Measurements from ENCODE around the gene CCZ1. TPM values are rescaled to one million over a fixed set of nuclear protein-coding genes. Genes with fewer than 3 reads are reported as not detected.
"Not testable (repeated sequence)": the region's sequence is repeated elsewhere in the genome, so short reads cannot be mapped to it uniquely, and the experiment has no call there.

Gene CCZ1
- total RNA-seq, 4 donors from 2014 or later: 35.4 to 55.3 (median 47.3) TPM

DNA sequence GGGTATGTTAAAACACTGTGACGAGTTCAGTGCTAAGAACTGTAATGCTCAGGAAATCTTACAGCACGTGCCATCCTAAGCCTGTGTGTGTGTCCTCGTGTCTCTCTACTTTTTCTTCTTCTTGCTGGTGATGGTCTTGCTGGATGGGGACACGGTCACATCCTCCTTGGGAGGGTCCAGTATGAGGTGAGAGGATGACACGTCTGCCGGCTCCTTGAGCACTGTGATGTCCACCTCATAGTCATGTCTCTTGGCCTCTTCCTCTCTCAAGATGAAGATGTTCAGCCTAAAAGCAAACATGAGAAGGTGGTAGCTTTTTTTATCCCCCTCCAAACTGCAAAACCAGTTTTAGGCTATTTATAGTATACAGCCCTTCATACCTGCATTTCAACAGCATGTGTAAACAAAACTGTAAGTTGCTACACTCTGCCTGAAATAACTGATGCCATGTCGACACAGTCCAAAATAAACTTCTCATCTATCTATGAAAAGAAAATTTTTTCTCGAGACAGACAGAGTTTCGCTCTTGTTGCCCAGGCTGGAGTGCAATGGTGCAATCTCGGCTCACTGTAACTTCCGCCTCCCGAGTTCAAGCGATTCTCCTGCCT lies 27.8 kb downstream of the CCZ1 start:
- not testable (repeated sequence) for ATAC-seq (ENCODE audit: low FRiP score); DNase-seq (ENCODE audit: low spot score)

DNA sequence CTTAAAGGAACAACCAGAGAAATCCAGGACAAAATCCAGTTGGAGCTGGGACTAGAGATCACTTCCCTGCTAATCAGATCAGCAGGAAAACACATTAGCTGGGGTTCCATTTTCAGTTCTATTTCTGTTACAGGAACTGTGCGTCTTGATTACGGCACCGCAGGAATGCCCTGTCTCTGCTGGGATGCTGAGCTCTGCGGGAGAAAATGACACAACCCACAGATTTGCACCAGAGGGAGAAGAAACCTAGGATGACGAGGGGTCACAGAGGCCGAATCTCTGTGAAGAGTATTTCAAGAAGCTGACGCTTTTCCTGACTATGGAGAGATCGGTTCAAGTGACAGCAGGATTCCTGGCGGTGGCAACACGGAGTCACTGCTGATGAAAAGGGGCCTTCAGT lies 31.8 kb downstream of the CCZ1 start:
- not testable (repeated sequence) for ATAC-seq (ENCODE audit: low FRiP score); DNase-seq (ENCODE audit: low spot score)

DNA sequence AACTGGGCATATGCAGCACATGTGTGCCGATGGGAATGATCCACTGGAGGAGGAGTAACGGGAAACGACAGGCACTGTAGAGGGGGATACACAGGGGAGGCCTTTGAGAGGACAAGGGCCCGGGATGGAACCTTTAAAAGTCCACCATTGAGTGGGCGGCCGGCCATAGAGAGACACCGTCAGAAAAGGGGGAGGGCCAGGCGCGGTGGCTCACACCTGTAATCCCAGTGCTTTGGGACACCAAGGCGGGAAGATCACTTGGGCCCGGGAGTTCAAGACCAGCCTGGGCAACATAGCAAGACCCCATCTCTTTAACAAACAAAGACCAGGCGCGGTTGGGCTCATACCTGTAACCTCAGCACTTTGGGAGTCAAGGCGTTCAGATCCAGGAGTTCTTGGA lies 32.7 kb downstream of the CCZ1 start:
- not testable (repeated sequence) for ATAC-seq (ENCODE audit: low FRiP score); DNase-seq (ENCODE audit: low spot score)

DNA sequence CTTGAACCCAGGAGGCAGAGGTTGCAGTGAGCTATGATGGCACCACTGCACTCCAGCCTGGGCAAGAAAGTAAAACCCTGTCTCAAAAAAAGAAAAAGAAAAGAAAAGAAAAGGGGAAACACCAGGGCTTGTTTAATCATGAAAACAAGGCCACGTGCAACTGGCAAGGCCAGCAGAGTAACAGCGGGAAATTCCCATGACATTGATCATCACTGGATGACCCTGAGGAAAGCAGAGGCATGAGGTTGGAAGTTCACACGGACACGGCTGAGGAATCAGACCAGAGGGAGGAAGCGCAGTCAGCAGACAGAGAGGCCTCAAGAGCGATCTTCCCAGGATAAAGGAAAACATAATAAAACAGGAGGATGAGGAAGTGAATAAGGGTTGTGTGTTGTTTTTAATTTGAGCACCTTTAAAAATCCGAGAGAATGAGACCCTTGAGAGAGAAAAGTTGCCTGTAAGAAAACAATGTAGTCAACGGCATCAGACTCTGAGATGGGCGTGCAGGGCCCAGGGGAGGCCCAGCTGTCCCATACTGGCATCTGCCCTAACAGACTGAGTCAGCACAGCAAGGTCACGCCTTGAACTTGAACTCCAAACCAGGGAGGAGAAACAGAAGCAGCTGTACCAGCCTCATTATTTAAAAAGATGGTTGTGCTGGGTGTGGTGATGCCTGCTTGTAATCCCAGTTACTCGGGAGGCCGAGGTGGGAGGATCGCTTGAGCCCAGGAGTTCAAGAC lies 33.5 kb downstream of the CCZ1 start:
- not testable (repeated sequence) for DNase-seq (ENCODE audit: low spot score); ATAC-seq (ENCODE audit: low FRiP score)

DNA sequence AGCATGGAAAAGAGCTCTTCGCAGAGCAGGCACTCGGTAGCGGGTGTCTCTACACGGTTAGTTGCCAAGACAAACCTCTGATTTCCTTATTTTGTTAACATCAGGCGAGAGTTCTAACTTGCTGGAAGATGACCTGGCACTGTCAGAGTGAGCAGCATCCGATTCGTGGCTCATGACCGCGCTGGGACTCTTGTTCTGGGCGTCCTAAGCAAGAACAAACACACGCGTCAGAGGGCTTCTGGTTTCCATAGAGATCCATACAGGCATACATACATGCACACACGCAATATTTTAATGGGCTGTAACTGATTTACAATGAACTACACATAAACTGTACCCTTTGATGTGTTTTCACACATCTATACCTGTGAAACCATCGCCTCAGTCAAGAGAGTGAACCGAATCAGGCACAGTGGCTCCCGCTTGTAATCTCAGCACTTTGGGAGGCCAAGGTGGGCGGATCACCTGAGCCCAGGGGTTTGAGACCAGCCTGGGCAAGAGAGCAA lies 36.5 kb downstream of the CCZ1 start:
- DNase-seq (ENCODE audit: low spot score); ATAC-seq (ENCODE audit: low FRiP score): not testable (repeated sequence)

DNA sequence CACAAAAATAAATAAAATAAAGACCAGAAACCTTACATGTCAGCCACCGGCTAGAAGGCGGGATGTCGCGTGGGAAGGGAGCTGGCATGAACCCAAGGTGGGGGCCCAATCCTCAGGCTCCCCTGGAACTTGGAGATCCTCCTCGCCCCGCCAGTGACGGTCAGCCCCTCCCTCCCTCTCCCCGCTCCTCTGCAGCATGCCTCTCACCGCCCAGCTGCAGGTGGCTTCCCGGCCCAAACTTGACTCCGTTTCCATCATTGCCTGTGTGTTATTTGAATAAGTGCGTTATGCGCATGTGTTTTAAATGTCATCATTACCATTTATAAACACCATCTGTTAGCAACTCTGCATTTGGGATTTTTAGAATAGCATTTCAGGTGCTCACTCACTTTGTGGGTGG lies 64.7 kb downstream of the CCZ1 start:
- not testable (repeated sequence) for DNase-seq (ENCODE audit: low spot score); ATAC-seq (ENCODE audit: low FRiP score)

DNA sequence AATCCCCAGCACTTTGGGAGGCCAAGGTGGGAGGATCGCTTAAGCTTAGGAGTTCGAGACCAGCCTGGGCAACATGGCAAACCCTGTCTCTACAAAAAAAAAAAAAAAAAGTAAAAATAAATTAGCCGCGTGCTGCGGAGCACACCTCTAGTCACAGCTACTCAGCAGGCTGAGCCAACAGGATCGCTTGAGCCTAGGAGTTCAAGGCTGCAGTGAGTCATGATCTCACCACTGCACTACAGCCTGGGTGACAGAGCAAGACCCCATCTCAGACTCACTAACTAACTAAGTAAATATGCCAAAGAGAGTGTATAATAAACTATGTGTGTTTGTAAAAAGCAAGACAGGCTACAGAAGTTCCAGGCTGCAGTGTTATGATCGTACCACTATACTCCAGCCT lies 65.3 kb downstream of the CCZ1 start:
- not testable (repeated sequence) for DNase-seq (ENCODE audit: low spot score); ATAC-seq (ENCODE audit: low FRiP score)

DNA sequence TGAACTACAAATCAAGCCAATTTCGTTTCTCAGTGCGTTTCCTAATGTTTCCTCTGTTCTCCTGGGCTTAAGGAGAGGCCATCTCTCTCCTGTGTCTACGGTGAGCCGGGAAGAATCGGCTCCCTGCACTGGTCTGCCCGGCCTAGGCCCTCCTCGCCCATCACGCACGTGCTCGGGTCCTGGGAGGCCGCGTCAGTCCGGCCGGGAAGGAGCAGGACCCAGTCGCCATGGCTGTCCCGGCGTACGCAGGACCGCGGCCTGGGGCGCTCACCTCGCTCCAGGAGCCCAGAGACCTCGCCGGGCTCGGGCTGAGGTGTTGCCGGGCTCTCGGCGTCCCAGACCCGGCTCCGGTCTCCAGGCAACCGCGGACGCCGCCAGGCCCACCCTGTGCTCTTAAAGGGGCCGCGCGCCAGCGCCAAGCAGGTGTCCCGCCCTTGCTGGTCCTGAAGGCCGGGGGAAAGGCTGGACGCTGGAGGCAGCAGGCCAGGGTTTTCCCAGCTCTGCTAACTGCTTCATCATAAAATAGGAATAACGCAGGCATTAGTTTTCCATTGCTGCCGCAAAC lies 71.9 kb downstream of the CCZ1 start, which contains the start of gene RSPH10B:
Gene RSPH10B, minus strand, starts transcription at position 343 of the 565 bp plus-strand sequence. CDS start 3,573 bp downstream, outside the sequence.
- peak; percentile 44 for ATAC-seq (ENCODE audit: low FRiP score)
- DNase-seq (ENCODE audit: low spot score): not testable (repeated sequence)

DNA sequence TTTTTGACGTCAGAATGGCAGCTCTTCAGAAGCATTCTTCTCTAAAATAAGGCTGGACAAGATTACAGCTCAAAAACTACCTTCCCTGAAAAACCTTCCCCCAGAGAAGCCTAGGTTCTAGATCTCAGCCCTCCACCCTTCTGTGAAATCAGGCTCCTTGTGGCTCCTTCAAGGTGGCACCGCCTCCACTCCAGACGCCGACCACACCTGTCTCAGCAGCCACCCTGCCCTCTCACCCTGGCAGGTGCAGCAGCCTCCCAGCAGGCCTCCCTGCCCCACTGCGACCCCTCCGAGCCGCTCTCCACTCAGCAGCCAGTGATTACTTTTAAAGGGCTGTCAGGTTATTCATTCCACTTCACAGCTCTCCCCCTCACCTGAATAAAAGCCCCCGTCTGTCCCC lies 75.0 kb downstream of the CCZ1 start:
- DNase-seq (ENCODE audit: low spot score); ATAC-seq (ENCODE audit: low FRiP score): not testable (repeated sequence)

Small RNAs within 50 kb of the gene (small RNA-seq; reads per million reads assigned to genes)
- gene RN7SL556P: not detected

Other genes starting within 250 kb of the CCZ1 start
- gene RNF216, start 117.1 kb upstream of the CCZ1 start, total RNA-seq: 10 to 100 TPM; 30.1 to 44.9 (median 35.2) TPM
- not detected for gene OCM, start 17.9 kb upstream of the CCZ1 start, total RNA-seq
- gene RSPH10B, start 72.0 kb downstream of the CCZ1 start, total RNA-seq: under 1 TPM in 1 of 4 donors, not detected in 3; 0.24 TPM
- 10 to 100 TPM in 1 of 4 donors, 1 to 10 TPM in 3; 7.4 to 15.1 (median 8.4) TPM for gene PMS2, start 110.3 kb downstream of the CCZ1 start, total RNA-seq
- gene AIMP2, start 110.5 kb downstream of the CCZ1 start, total RNA-seq: 10 to 100 TPM; 34.7 to 42.6 (median 39.2) TPM
- under 1 TPM in 2 of 4 donors, not detected in 2; 0.28 to 0.36 TPM for gene ANKRD61, start 132.6 kb downstream of the CCZ1 start, total RNA-seq
- gene EIF2AK1, start 160.4 kb downstream of the CCZ1 start, total RNA-seq: 100 to 1,000 TPM; 103 to 193 (median 115) TPM
- 10 to 100 TPM in 1 of 4 donors, 1 to 10 TPM in 3; 5.8 to 13.1 (median 8.2) TPM for gene USP42, start 206.2 kb downstream of the CCZ1 start, total RNA-seq